Central memory CD8-positive, alpha-beta T cell (primary cell): Measurements from ENCODE around the gene CERS4.
"Not testable (repeated sequence)": the region's sequence is repeated elsewhere in the genome, so short reads cannot be mapped to it uniquely, and the experiment has no call there.

Experiments used
- ATAC-seq: fragments of 150-1000 bp; cut with Tn5 transposase; replicated peaks from 2 replicates; pipeline ENCODE4 v1.10.0; 2022; ENCODE audit warnings: mild to moderate bottlenecking, moderate FRiP score, moderate number of reproducible peaks; ENCODE audit not compliant: poor library complexity, severe bottlenecking; ENCODE audit errors: extremely low read depth
- DNase-seq, 2 donors: peaks; one replicate each; pipeline ENCODE4 v3.0.0; 2021; ENCODE audit warnings: low spot score in 2 of 2
- H3K27ac Mint-ChIP-seq: one replicate; pipeline ENCODE4 v1.8.0; 2022; ENCODE audit warnings: low read depth, mild to moderate bottlenecking, moderate library complexity, mixed read lengths
- H3K27me3 Mint-ChIP-seq: one replicate; pipeline ENCODE4 v1.8.0; 2022; ENCODE audit warnings: mixed read lengths
- H3K36me3 Mint-ChIP-seq: one replicate; pipeline ENCODE4 v1.8.0; 2022; ENCODE audit warnings: mild to moderate bottlenecking, moderate library complexity, mixed read lengths; ENCODE audit not compliant: insufficient read depth
- H3K4me1 Mint-ChIP-seq: one replicate; pipeline ENCODE4 v1.8.0; 2022; ENCODE audit warnings: mixed read lengths
- H3K4me3 Mint-ChIP-seq: one replicate; pipeline ENCODE4 v1.8.0; 2022; ENCODE audit warnings: mild to moderate bottlenecking, moderate library complexity, mixed read lengths
- H3K9me3 Mint-ChIP-seq: one replicate; pipeline ENCODE4 v1.8.0; 2022; ENCODE audit warnings: mixed read lengths

The CERS4 gene

GRCh38 chr19:8240274-8241229 lies 31.4 kb downstream of the CERS4 start:
- peaks cover 31% of the 10 kb centered on the region for H3K4me1 Mint-ChIP-seq
- ATAC-seq: peak; percentile 72

GRCh38 chr19:8241646-8242045 lies 32.5 kb downstream of the CERS4 start:
- Mint-ChIP-seq H3K4me1 (peaks cover 31% of the 10 kb centered on the region), H3K9me3 (no peaks in the 10 kb centered on the region), H3K4me3 (no peak overlapping the region), H3K27ac (peak overlapping the region; percentile 20), H3K27me3 (no peaks in the 10 kb centered on the region), H3K36me3 (peaks cover 10% of the 10 kb centered on the region)
- DNase-seq: no peak
- ATAC-seq: no peak

More at GRCh38 chr19:8240274-8241229, 31.4 kb downstream of the CERS4 start:
- Mint-ChIP-seq H3K27ac (peak overlapping the region; percentile 93), H3K27me3 (no peaks in the 10 kb centered on the region), H3K36me3 (peaks cover 10% of the 10 kb centered on the region), H3K9me3 (no peaks in the 10 kb centered on the region), H3K4me3 (peak overlapping the region; percentile 78)
- DNase-seq: peak; percentile 19 to 40

GRCh38 chr19:8242211-8242821 lies 33.1 kb downstream of the CERS4 start:
- Mint-ChIP-seq H3K27ac (no peak overlapping the region), H3K27me3 (no peaks in the 10 kb centered on the region), H3K36me3 (peaks cover 10% of the 10 kb centered on the region), H3K4me3 (no peak overlapping the region), H3K9me3 (no peaks in the 10 kb centered on the region), H3K4me1 (peaks cover 31% of the 10 kb centered on the region)
- no peak for DNase-seq
- ATAC-seq: no peak

- Mint-ChIP-seq H3K27ac (no peak overlapping the region), H3K36me3 (peaks cover 10% of the 10 kb centered on the region), H3K27me3 (no peaks in the 10 kb centered on the region), H3K4me3 (no peak overlapping the region), H3K9me3 (no peaks in the 10 kb centered on the region), H3K4me1 (peaks cover 27% of the 10 kb centered on the region)
- DNase-seq (no peak), ATAC-seq (no peak)
These were observed 34.0 kb downstream of the CERS4 start for GRCh38 chr19:8243146-8243545.

- DNase-seq: no peak
- ATAC-seq: no peak
These were observed 35.3 kb downstream of the CERS4 start for GRCh38 chr19:8244442-8244841.

GRCh38 chr19:8245869-8246835 lies 37.0 kb downstream of the CERS4 start:
- Mint-ChIP-seq H3K27ac (no peak overlapping the region), H3K4me1 (peaks cover 9% of the 10 kb centered on the region), H3K9me3 (no peaks in the 10 kb centered on the region), H3K27me3 (no peaks in the 10 kb centered on the region), H3K36me3 (peaks cover 4% of the 10 kb centered on the region), H3K4me3 (no peak overlapping the region)
- ATAC-seq (no peak), DNase-seq (no peak)

More at GRCh38 chr19:8244442-8244841, 35.3 kb downstream of the CERS4 start:
- Mint-ChIP-seq H3K36me3 (peaks cover 10% of the 10 kb centered on the region), H3K27me3 (no peaks in the 10 kb centered on the region), H3K9me3 (no peaks in the 10 kb centered on the region), H3K27ac (no peak overlapping the region), H3K4me1 (peaks cover 21% of the 10 kb centered on the region), H3K4me3 (no peak overlapping the region)

GRCh38 chr19:8247129-8247890 lies 38.1 kb downstream of the CERS4 start:
- not testable (repeated sequence) for H3K4me3 Mint-ChIP-seq, ATAC-seq, H3K9me3 Mint-ChIP-seq, H3K27ac Mint-ChIP-seq, H3K36me3 Mint-ChIP-seq, H3K4me1 Mint-ChIP-seq, DNase-seq, H3K27me3 Mint-ChIP-seq

GRCh38 chr19:8248348-8249328 lies 39.5 kb downstream of the CERS4 start:
- no peaks in the 10 kb centered on the region for H3K27me3 Mint-ChIP-seq
- peaks cover 3% of the 10 kb centered on the region for H3K36me3 Mint-ChIP-seq
- ATAC-seq (no peak), DNase-seq (no peak)
- no peak overlapping the region for H3K27ac Mint-ChIP-seq
- H3K9me3 Mint-ChIP-seq: no peaks in the 10 kb centered on the region
- H3K4me1 Mint-ChIP-seq: peaks cover 5% of the 10 kb centered on the region
- H3K4me3 Mint-ChIP-seq: no peak overlapping the region

GRCh38 chr19:8250596-8250995 lies 41.4 kb downstream of the CERS4 start:
- no peak overlapping the region for H3K4me3 Mint-ChIP-seq
- peaks cover 4% of the 10 kb centered on the region for H3K36me3 Mint-ChIP-seq
- no peaks in the 10 kb centered on the region for H3K9me3 Mint-ChIP-seq
- ATAC-seq (no peak), DNase-seq (no peak)
- H3K27me3 Mint-ChIP-seq: no peaks in the 10 kb centered on the region
- H3K4me1 Mint-ChIP-seq: peaks cover 5% of the 10 kb centered on the region
- H3K27ac Mint-ChIP-seq: no peak overlapping the region

- H3K4me1 Mint-ChIP-seq: peaks cover 8% of the 10 kb centered on the region
- no peak overlapping the region for H3K27ac Mint-ChIP-seq
- no peak for DNase-seq
These were observed 41.9 kb downstream of the CERS4 start for GRCh38 chr19:8251025-8251472.

More at GRCh38 chr19:8251025-8251472, 41.9 kb downstream of the CERS4 start:
- H3K36me3 Mint-ChIP-seq: peaks cover 7% of the 10 kb centered on the region
- H3K4me3 Mint-ChIP-seq: no peak overlapping the region
- no peak for ATAC-seq
- no peaks in the 10 kb centered on the region for H3K9me3 Mint-ChIP-seq
- no peaks in the 10 kb centered on the region for H3K27me3 Mint-ChIP-seq
